Measurements from ENCODE around the gene CNPY4.

CNPY4 gene

GRCh38 chr7:100167912-100168323 lies 48.5 kb downstream of the CNPY4 start:
- no peak for DNase-seq (ENCODE audit: low read depth)

DNA sequence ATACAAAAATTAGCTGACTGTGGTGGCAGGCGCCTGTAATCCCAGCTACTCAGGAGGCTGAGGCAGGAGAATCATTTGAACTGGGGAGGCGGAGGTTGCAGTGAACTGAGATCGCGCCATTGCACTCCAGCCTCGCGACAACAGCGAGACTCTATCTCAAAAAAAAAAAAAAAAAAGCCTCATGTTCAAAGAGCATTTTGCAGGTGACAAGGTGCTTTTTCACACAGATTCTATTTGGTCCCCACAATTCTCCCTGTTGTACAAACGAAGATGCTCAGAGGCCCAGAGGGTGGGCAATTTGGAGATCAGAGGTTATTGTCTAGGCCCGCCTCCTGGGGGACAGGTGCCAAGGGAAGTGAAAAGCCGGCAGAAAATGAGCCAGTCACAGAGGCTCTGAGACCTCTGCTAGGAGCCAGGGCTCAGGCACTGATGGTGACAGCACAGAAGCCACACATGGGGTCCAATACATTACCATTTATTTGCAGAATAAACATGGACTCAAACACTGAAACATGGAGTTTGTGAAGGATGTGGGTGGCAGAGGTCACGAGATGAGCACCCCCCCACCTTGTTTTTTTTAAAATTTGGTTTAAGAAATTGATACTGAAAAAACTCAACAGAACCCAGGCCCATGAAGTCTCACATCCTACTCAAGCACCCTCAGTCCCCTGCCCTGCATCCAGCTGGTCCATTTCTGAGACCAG lies 49.9 kb downstream of the CNPY4 start:
- DNase-seq (ENCODE audit: low read depth) = no peak

DNA sequence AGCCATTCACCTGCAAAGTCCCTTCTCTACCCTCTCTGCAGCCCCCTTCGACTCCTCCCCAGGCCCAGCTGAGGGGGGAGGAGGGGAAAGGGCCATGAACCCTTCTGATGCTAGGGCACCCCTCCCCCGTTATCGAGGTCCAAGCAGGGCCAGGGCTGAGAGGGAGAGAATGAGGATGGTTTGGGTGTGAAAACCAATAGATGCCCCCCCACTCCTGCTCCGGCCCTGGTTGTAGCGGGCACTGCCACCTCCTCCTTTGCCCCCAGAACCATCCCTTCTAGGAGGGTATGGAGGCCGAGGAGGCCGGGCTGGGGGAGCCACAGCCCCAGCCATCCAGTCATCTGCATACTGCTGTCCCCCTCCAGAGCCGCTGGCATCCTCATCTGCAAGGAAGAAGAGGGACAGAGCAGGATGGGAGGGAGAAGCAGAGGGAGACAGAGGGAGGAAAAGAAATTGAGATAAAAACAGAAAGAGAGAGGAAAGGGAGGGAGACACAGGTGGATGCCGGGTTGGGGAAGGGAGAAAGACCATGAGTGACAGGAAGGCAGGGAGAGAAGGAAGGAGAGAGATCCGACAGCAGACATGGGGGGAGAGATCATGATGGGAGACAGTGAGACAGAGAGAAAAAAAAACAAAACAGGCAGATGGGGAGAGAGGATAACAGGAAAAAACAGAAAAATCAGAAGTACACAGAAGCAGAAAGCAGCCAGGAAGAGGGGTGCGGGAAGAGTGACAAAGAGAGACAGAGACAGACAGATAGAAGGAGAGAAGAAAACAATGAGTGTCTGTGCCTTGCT lies 50.9 kb downstream of the CNPY4 start:
- DNase-seq (ENCODE audit: low read depth) = no peak

DNA sequence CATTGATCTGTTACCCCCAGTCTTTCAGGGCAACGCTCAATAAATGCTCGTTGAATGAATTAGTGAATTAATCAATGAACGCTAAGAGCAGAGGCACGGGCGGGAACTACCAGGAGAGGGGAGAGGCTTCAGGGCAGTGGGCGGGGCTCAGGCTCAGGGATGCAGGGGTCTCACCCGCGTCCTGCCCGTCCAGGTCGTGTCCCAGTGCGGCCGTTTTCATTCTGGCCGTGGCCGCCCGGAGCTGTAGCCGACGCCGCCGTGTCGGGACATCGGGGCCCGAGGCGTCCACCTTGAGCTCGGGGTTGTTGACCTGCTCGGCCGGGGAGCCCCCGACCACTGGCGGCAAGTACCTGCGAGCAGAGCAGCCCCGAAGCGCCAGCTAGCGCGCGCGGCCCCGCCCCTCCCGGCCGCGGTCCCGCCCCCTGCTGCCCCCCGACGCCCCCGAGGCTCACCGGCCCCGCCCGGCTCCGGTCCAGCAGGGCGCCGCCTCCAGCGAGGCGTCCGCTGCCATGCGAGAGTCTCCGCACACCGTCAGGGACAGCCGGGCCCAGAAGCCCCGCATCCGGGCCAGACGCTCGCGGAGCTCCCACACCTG lies 51.8 kb downstream of the CNPY4 start:
- no peak for DNase-seq (ENCODE audit: low read depth)

- no peak for DNase-seq (ENCODE audit: low read depth)
Observed at GRCh38 chr7:100171840-100172239, 52.4 kb downstream of the CNPY4 start.

DNA sequence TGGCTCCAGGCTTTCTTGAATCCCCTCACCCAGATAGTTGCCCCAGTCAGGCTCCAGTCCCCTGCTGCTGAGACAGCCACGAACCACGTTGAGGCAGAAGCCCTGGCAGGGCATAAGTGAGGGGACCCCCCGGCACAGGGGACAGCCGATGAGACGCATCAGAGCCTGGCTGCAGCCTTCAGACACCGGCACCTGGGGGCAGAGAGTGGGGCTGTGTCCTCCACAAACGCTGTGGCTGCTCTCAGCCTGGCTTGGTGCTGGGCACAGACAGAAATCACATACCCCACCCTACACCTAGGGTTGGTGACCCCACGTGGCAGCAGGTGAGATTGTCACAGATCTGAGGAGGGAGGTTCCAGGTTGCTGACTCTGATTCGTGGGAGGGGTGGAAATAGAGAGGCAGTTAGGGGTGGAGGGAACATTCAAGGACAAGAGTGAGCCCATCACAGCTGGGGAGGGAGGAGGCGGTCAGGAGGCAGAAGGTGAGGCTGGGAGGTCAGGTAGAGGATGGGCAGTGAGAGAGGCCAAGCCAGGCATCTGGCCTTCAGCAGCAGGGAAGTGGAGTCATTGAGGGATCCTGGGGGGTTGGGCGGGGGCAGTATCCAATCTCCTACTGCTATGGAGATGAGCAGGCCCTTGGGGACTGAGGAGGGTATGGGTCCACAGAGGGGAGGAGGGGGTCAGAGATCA lies 54.5 kb downstream of the CNPY4 start:
- no peak for DNase-seq (ENCODE audit: low read depth)

- DNase-seq (ENCODE audit: low read depth) = no peak
Observed at GRCh38 chr7:100174582-100174981, 55.1 kb downstream of the CNPY4 start.
